Neural progenitor cell (in vitro differentiated cells): Measurements from ENCODE around the gene CSTA.

ENCODE experiments used
- CTCF ChIP-seq: fragments of 200-600 bp; sonication (generic); IDR thresholded peaks from 2 replicates; pipeline ENCODE4 v1.5.1; 2017; ENCODE audit warnings: antibody characterized with exemption, mild to moderate bottlenecking
- EZH2 ChIP-seq: fragments of 200-600 bp; sonication (generic); IDR thresholded peaks from 2 replicates; pipeline ENCODE4 v1.6.1; 2017; ENCODE audit warnings: antibody characterized with exemption, mild to moderate bottlenecking, moderate library complexity
- EZH2phosphoT487 ChIP-seq: fragments of 200-600 bp; sonication (generic); IDR thresholded peaks from 2 replicates; pipeline ENCODE4 v1.6.1; 2017; ENCODE audit warnings: antibody characterized with exemption

- TF ChIP-seq CTCF (no peak), EZH2 (no peak), EZH2phosphoT487 (no peak)
These were observed 24.0 kb upstream of the CSTA start for GRCh38 chr3:122301063-122301462.
